Effector memory CD8-positive, alpha-beta T cell (primary cell): ENCODE results near the gene DGKG.

Source experiments
- ATAC-seq: fragments of 150-1000 bp; cut with Tn5 transposase; replicated peaks from 2 replicates; pipeline ENCODE4 v1.10.0; 2021; ENCODE audit warnings: mild to moderate bottlenecking, moderate library complexity
- DNase-seq, 3 experiments: peaks; one replicate each; pipeline ENCODE4 v3.0.0; 2021
- H3K27ac Mint-ChIP-seq, 2 donors: one replicate each; pipeline ENCODE4 v1.8.0; 2022; ENCODE audit warnings: mild to moderate bottlenecking in 2 of 2, mixed read lengths in 2 of 2, moderate library complexity in 2 of 2
- H3K27me3 Mint-ChIP-seq, 2 donors: one replicate each; pipeline ENCODE4 v1.8.0; 2022; ENCODE audit warnings: mixed read lengths in 2 of 2
- H3K36me3 Mint-ChIP-seq: one replicate; pipeline ENCODE4 v1.8.0; 2022; ENCODE audit warnings: mild to moderate bottlenecking, moderate library complexity, mixed read lengths; ENCODE audit not compliant: insufficient read depth
- H3K4me1 Mint-ChIP-seq, 2 donors: one replicate each; pipeline ENCODE4 v1.8.0; 2022; ENCODE audit warnings: low read depth in 2 of 2, mixed read lengths in 2 of 2
- H3K4me3 Mint-ChIP-seq, 2 donors: one replicate each; pipeline ENCODE4 v1.8.0; 2022; ENCODE audit warnings: mild to moderate bottlenecking in 2 of 2, mixed read lengths in 2 of 2, moderate library complexity in 2 of 2
- H3K9me3 Mint-ChIP-seq, 2 donors: one replicate each; pipeline ENCODE4 v1.8.0; 2022; ENCODE audit warnings: mixed read lengths in 2 of 2

Gene DGKG

DNA sequence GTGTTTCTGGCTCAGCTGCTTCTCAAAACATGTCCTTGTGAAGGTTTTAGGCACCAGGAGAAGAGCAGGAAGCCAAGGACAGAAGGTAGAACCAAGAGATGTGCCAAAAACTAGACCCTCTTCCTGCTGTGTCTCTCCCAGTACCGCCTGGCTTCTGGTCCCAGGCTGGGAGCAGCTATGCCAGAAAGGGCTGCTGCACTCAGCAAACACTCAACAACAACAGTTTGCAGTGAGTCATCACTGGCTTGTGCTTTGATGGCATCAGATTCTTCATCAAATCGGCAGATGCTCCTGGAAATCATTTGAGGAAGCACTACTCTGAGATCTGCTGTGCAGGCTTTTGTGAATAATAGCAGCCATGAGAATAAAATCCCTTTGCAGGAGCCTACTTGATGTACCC is 63.2 kb downstream of the DGKG start:
- H3K9me3 Mint-ChIP-seq, result no peaks in the 10 kb centered on the region
- ATAC-seq (no peak), DNase-seq (no peak)
- no peaks in the 10 kb centered on the region for H3K4me1 Mint-ChIP-seq
- H3K27me3 Mint-ChIP-seq, result peaks cover 0 to under 1% of the 10 kb centered on the region in 2 donors
- no peak overlapping the region for H3K27ac Mint-ChIP-seq
- H3K36me3 Mint-ChIP-seq, result no peaks in the 10 kb centered on the region
- H3K4me3 Mint-ChIP-seq, result no peak overlapping the region

DNA sequence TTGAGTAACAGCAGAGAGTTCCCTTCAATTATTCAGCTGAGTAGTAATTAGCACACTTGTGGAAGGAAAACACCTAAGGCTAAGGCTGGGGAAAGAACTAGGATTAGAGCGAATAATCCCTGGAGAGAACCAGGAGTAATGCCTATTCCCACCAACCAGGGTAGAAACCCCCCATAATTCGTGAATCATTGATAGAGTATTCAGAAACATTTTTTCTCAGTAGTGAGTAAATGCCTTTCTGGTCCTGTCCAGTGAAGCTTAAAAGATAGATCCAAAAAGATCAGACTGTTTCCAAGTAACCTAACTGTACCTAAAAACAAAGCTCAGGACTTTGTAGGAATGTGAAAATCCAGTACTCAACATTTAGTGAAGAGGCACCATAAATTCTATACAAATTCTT is 71.2 kb downstream of the DGKG start:
- DNase-seq (no peak), ATAC-seq (no peak)
- peaks cover 20 to 41% of the 10 kb centered on the region in 2 donors for H3K27me3 Mint-ChIP-seq
- no peaks in the 10 kb centered on the region for H3K9me3 Mint-ChIP-seq
- H3K4me3 Mint-ChIP-seq, result no peak overlapping the region
- H3K27ac Mint-ChIP-seq, result no peak overlapping the region
- no peaks in the 10 kb centered on the region for H3K36me3 Mint-ChIP-seq
- H3K4me1 Mint-ChIP-seq, result no peaks in the 10 kb centered on the region

DNA sequence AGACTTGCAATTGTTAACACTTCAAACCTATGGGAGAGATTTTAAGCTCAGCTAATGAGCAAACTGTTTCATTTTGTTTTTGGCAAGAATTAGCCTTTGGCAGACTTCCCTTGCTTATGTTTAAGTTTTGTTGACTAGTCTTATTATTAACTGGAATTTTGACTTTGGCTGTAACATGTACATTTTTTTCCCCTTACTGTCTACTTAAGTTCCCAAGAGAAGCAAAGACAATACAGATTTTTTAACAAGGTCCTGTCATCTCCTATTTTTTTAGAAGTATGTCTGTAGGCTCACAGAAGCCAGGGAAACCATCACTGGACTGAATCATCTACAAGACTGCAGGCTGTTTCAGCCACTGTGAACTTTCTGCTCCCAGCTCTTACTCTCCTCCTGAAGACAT is 74.3 kb downstream of the DGKG start:
- ATAC-seq (no peak), DNase-seq (no peak)
- Mint-ChIP-seq H3K27me3 (peaks cover 27 to 52% of the 10 kb centered on the region in 2 donors), H3K9me3 (no peaks in the 10 kb centered on the region), H3K4me1 (no peaks in the 10 kb centered on the region), H3K27ac (no peak overlapping the region), H3K36me3 (no peaks in the 10 kb centered on the region), H3K4me3 (no peak overlapping the region)

DNA sequence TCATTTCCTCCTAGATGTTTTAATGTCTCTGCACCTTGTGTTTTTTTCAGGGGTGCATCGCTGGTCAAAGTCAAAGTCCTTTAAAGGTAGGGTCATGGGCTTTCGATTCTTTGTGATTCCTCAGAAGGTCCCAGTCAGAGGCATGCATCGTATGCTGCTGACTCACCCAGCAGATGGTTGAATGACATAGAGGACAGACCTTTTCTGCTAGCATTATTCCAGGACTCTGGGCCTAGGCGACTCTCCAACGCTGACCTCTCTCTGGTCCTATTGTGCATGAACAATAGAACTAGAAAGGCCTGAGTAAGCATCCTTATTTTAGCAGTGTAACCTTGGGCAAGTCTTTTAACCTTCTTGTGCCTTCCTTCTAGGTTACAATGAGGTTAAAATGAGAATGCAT is 75.9 kb downstream of the DGKG start:
- DNase-seq (no peak), ATAC-seq (no peak)
- no peaks in the 10 kb centered on the region for H3K36me3 Mint-ChIP-seq
- H3K27ac Mint-ChIP-seq, result no peak overlapping the region
- no peaks in the 10 kb centered on the region for H3K9me3 Mint-ChIP-seq
- H3K4me3 Mint-ChIP-seq, result no peak overlapping the region
- H3K27me3 Mint-ChIP-seq, result peaks cover 32 to 45% of the 10 kb centered on the region in 2 donors
- H3K4me1 Mint-ChIP-seq, result no peaks in the 10 kb centered on the region

DNA sequence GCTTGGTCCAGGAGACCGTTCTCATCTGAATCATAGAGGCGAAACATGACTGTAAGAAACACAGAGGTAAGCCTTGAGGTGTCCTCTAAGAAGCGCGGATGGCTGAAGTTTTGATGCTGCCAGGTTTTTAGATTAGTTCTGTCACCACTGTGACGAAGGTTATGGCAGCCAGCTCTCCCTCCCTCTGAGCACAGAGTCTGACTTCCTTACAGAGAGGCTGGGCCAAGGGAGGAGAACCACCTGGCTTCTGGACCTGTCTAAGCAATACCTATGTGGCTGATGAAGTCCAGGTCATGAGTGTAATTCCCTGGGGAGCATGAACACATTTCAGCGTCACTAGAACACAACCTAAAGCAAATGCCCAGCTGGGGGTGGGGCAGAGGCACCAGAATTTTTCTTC is 77.4 kb downstream of the DGKG start:
- H3K4me1 Mint-ChIP-seq, result no peaks in the 10 kb centered on the region
- peaks cover 17 to 39% of the 10 kb centered on the region in 2 donors for H3K27me3 Mint-ChIP-seq
- no peak for ATAC-seq

DNA sequence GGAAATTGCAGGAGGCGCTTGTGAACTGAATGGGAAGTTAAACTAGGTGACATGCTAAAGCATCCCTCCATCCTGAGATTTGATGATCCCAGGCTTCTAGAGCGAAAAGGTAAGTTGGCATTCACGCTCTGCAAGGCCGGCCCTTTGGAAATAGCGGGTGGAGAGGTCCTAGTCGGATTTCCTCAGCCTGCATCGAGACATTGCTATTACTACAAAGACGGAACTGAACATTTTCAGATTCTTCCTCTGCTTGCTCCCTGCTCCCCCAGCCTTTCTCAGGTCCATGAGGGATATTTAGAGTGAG is 77.7 kb downstream of the DGKG start:
- Mint-ChIP-seq H3K27ac (no peak overlapping the region), H3K36me3 (no peaks in the 10 kb centered on the region), H3K4me1 (no peaks in the 10 kb centered on the region), H3K27me3 (peaks cover 14 to 39% of the 10 kb centered on the region in 2 donors), H3K4me3 (no peak overlapping the region), H3K9me3 (no peaks in the 10 kb centered on the region)
- ATAC-seq (no peak), DNase-seq (no peak)

More for the DNA sequence above, 77.4 kb downstream of the DGKG start:
- DNase-seq, result no peak
- no peak overlapping the region for H3K4me3 Mint-ChIP-seq
- H3K27ac Mint-ChIP-seq, result no peak overlapping the region
- no peaks in the 10 kb centered on the region for H3K9me3 Mint-ChIP-seq
- no peaks in the 10 kb centered on the region for H3K36me3 Mint-ChIP-seq

DNA sequence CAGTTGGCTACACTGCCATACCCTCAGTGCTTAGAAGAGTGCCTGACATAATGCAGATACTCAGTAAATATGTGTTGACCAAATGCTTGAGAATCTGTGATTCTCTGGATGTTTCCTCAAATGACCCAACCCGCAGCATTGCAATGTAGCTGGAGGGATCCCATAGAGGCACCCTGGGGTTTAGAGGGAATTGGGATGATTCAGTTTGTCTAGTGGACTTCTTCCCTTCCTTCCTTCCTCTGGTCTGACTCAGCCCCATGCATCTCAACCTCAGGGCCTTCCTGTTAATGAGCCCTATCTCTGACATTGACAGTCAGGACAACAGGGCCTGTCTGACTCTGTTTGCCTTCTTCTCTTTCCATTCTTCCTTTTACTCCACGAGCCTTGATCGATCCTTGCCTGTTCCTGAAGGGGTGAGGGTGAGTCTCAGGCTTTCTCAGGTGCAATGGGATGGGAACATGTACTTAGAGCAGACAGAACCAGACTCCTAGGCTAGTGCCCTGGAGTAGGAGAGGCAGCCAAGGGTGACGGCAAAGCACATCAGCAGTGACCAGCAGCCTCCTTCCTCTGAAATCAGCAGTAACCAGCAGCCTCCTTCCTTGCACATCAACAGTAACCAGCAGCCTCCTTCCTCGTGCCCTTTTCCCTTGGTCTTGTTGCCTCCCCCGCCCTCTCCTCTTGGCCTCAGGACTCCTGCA is 78.2 kb downstream of the DGKG start:
- no peak overlapping the region for H3K4me3 Mint-ChIP-seq
- H3K36me3 Mint-ChIP-seq, result no peaks in the 10 kb centered on the region
- no peak for ATAC-seq

DNA sequence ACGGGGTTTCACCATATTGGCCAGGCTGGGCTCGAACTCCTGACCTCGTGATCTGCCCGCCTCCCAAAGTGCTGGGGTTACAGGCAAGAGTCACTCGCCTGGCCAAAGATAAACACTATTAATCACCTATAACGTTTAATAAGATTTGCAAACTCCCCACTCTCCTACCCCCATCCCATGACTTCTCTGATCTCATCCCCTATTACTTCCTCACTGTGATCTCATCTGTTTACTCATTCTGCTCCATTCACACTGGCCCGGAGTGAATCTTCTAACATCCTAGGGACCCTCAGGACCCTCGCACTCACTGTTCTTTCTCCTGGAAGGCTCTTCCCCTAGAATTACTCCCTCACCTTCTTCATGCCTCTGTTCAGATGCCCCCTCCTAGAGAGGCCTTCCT is 78.9 kb downstream of the DGKG start:
- H3K4me3 Mint-ChIP-seq, result no peak overlapping the region
- no peak overlapping the region for H3K27ac Mint-ChIP-seq
- DNase-seq (no peak), ATAC-seq (no peak)
- H3K4me1 Mint-ChIP-seq, result no peaks in the 10 kb centered on the region
- H3K27me3 Mint-ChIP-seq, result peaks cover 17 to 41% of the 10 kb centered on the region in 2 donors
- H3K36me3 Mint-ChIP-seq, result no peaks in the 10 kb centered on the region
- no peaks in the 10 kb centered on the region for H3K9me3 Mint-ChIP-seq

More for the DNA sequence above, 78.2 kb downstream of the DGKG start:
- no peak for DNase-seq
- H3K27me3 Mint-ChIP-seq, result peaks cover 12 to 39% of the 10 kb centered on the region in 2 donors
- no peaks in the 10 kb centered on the region for H3K4me1 Mint-ChIP-seq
- no peaks in the 10 kb centered on the region for H3K9me3 Mint-ChIP-seq
- no peak overlapping the region for H3K27ac Mint-ChIP-seq

DNA sequence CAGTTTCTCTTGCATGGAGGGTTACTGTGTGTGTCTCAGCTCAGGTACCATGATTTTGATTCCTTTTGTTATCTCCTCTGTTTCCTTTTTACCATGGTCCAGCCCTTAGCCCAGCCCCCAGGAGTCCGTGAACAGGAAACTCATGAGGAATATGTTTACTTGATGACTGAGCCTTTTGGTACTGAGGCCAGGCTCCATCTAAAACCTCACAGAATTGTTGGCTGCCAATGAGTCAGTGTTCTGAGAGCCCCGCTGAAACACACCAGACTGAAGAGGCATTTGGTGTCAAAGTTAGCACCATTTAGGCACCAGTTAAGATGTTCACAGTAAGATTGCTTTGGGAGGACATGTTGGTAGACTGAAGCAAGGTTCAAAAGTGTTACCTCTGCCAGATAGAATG is 80.9 kb downstream of the DGKG start:
- H3K4me1 Mint-ChIP-seq, result no peaks in the 10 kb centered on the region
- peaks cover 19 to 60% of the 10 kb centered on the region in 2 donors for H3K27me3 Mint-ChIP-seq
- no peak overlapping the region for H3K4me3 Mint-ChIP-seq
- no peaks in the 10 kb centered on the region for H3K9me3 Mint-ChIP-seq
- H3K36me3 Mint-ChIP-seq, result no peaks in the 10 kb centered on the region
- DNase-seq (no peak), ATAC-seq (no peak)
- no peak overlapping the region for H3K27ac Mint-ChIP-seq

DNA sequence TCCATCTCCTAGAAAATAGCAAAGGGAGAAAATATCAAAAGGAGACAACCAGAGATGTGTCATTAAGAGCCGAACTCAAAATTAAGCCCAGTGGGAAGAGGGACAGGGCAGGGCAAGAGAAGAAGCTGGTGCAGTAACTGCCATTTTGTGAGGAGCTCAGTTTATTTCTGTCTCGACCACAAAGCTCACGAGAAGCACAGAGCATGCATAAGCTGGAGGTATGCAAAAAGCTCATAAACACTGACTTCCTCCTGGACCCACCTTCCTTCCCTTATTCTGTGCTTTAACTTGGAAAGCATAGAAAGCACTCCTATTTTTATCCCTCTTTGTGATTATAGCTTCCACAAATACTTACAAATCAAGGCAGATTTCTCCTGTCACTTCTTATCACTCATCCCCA is 81.3 kb downstream of the DGKG start:
- DNase-seq (no peak), ATAC-seq (no peak)
- Mint-ChIP-seq H3K36me3 (no peaks in the 10 kb centered on the region), H3K4me1 (no peaks in the 10 kb centered on the region), H3K27ac (no peak overlapping the region), H3K4me3 (no peak overlapping the region), H3K27me3 (peaks cover 19 to 60% of the 10 kb centered on the region in 2 donors), H3K9me3 (no peaks in the 10 kb centered on the region)

DNA sequence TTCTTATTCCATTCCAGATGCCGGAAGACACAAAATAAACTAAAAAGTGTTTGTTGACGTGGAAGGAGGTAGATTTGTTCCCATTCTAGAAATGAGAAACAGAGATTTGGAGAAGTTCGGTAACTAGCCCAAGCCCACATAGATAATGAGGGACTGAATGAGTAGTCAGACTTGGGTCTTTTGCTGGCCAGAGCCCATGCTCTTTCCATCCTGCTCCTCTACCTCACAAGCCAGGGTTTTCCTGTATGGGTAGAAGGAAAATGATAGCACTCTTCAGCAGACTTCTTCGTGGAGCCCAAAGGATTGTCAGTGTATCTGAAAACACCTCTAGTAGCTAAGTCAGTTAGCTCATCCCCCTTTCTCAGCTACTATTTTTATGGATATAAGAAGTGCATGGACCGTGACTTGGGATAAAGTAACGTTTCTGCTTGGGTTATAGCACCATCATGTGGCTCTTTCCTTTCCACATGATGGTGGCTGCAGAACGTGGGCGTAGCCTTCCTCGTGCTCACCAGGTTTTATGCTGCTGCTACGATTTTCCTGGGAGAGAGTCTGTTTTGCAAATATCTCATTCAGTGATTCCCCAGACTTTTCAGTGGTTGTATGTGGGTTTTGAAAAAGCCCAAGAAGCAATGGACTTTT is 84.6 kb downstream of the DGKG start:
- Mint-ChIP-seq H3K36me3 (no peaks in the 10 kb centered on the region), H3K4me1 (no peaks in the 10 kb centered on the region), H3K27ac (no peak overlapping the region), H3K4me3 (no peak overlapping the region), H3K9me3 (no peaks in the 10 kb centered on the region), H3K27me3 (peaks cover 12 to 41% of the 10 kb centered on the region in 2 donors)
- DNase-seq, result no peak
- no peak for ATAC-seq

DNA sequence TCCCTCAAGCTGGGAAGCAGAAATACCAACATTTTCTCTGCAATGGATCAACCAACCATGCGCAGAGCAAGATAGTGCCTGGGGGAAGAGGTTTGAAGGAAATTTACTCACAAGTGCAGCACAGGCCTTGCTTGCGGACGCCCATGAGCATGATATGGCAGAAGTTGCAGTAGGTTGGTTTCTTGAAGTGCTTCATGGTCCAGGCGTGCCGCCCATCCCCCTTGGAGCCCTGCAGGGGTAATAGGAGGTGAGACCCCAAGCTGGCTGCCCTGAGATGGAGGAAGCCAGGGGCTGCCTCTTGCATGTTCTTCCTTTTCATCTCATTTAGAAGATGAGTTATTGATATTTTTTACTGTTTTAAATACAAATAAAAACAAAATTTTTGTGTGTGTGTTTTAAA is 86.6 kb downstream of the DGKG start:
- no peaks in the 10 kb centered on the region for H3K36me3 Mint-ChIP-seq
- H3K4me1 Mint-ChIP-seq, result no peaks in the 10 kb centered on the region
- peaks cover 7 to 41% of the 10 kb centered on the region in 2 donors for H3K27me3 Mint-ChIP-seq
- H3K9me3 Mint-ChIP-seq, result no peaks in the 10 kb centered on the region
- no peak overlapping the region for H3K4me3 Mint-ChIP-seq
- H3K27ac Mint-ChIP-seq, result no peak overlapping the region
- DNase-seq (no peak), ATAC-seq (no peak)

DNA sequence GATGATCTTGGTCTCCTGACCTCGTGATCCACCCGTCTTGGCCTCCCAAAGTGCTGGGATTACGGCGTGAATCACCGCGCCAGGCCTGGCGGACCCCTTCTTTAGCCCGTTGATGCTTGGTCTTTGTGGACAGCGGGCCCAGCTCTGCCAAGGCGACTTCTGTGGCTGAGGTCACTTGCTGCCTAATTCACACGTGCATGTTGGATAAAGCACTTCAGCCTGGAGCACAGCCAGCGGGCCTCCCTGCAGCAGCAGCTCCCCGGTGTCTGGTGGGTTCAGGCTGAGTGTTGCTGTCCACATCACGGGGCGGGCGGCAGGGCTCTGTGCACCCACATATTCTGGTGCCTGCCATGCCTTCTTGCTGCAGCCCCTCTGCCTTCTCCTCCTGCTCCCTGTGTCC is 88.4 kb downstream of the DGKG start:
- peak overlapping the region in 1 of 2 donors; percentile 39 for H3K27ac Mint-ChIP-seq
- no peak for ATAC-seq
- H3K36me3 Mint-ChIP-seq, result no peaks in the 10 kb centered on the region
- H3K9me3 Mint-ChIP-seq, result no peaks in the 10 kb centered on the region
- no peak for DNase-seq
- H3K27me3 Mint-ChIP-seq, result peaks cover 7 to 29% of the 10 kb centered on the region in 2 donors
- H3K4me1 Mint-ChIP-seq, result no peaks in the 10 kb centered on the region
- no peak overlapping the region for H3K4me3 Mint-ChIP-seq

DNA sequence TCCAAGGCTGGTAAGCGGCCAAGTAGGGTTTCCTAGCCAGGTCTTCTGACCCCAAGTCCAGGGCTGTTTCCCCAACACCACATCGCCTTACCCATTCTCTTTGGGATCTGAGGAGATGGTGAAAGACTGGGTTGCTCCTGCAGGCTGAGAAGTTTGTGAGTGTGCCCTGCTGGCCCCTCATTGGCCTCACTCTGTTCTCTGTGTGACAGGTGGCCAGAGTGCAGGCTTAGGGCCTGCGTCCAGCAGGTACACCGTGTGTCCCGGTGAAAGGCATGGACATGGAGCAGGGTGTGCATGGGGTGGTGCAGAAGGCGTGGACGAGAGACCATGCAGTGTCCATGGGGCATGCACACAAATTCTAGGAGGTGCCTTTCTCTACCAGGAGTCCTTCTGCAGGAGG is 91.3 kb downstream of the DGKG start:
- DNase-seq, result no peak
- Mint-ChIP-seq H3K9me3 (no peaks in the 10 kb centered on the region), H3K27me3 (peaks cover 19 to 28% of the 10 kb centered on the region in 2 donors), H3K27ac (no peak overlapping the region), H3K36me3 (no peaks in the 10 kb centered on the region), H3K4me1 (no peaks in the 10 kb centered on the region), H3K4me3 (no peak overlapping the region)
- no peak for ATAC-seq
